HEK293 (cell line): Measurements from ENCODE around the gene ABCC2.

Source experiments
- ELK4 ChIP-seq: IDR thresholded peaks from 2 replicates; pipeline ENCODE4 v1.6.1; 2011; ENCODE audit warnings: mild to moderate bottlenecking, low read depth, low read length, borderline replicate concordance
- SP2 ChIP-seq: fragments of 450-650 bp; formaldehyde crosslinking; IDR thresholded peaks from 2 replicates; pipeline ENCODE4 v1.5.1; 2016; ENCODE audit warnings: missing biosample characterization, missing genetic modification characterization
- YY1 ChIP-seq: fragments of 450-650 bp; formaldehyde crosslinking; IDR thresholded peaks from 2 replicates; pipeline ENCODE4 v1.5.1; 2018; ENCODE audit warnings: missing biosample characterization, missing genetic modification characterization
- YY2 ChIP-seq: fragments of 450-650 bp; formaldehyde crosslinking; IDR thresholded peaks from 2 replicates; pipeline ENCODE4 v1.5.1; 2016; ENCODE audit warnings: missing biosample characterization, missing genetic modification characterization
- ZNF2 ChIP-seq: fragments of 450-650 bp; formaldehyde crosslinking; IDR thresholded peaks from 2 replicates; pipeline ENCODE4 v1.5.1; 2016; ENCODE audit warnings: missing biosample characterization, missing genetic modification characterization
- ZNF660 ChIP-seq: fragments of 450-650 bp; IDR thresholded peaks from 2 replicates; pipeline ENCODE4 v1.5.1; 2018; ENCODE audit warnings: missing biosample characterization, mild to moderate bottlenecking, missing genetic modification characterization
- TF ChIP-seq, protein P1 (sequence below): fragments of 450-650 bp; formaldehyde crosslinking; IDR thresholded peaks from 2 replicates; pipeline ENCODE4 v1.5.1; 2016; ENCODE audit warnings: missing biosample characterization, missing genetic modification characterization
- TF ChIP-seq, protein P2 (sequence below): fragments of 450-650 bp; formaldehyde crosslinking; IDR thresholded peaks from 2 replicates; pipeline ENCODE4 v1.5.1; 2016; ENCODE audit warnings: missing biosample characterization, missing genetic modification characterization, low read depth

GRCh38 chr10:99881371-99881770, 98.9 kb downstream of the ABCC2 start:
- TF ChIP-seq SP2 (tag by site-specific recombination) = no peak
- TF ChIP-seq YY2 = no peak
- TF ChIP-seq ZNF2 (tag by site-specific recombination) = no peak
- TF ChIP-seq, protein P1, sequence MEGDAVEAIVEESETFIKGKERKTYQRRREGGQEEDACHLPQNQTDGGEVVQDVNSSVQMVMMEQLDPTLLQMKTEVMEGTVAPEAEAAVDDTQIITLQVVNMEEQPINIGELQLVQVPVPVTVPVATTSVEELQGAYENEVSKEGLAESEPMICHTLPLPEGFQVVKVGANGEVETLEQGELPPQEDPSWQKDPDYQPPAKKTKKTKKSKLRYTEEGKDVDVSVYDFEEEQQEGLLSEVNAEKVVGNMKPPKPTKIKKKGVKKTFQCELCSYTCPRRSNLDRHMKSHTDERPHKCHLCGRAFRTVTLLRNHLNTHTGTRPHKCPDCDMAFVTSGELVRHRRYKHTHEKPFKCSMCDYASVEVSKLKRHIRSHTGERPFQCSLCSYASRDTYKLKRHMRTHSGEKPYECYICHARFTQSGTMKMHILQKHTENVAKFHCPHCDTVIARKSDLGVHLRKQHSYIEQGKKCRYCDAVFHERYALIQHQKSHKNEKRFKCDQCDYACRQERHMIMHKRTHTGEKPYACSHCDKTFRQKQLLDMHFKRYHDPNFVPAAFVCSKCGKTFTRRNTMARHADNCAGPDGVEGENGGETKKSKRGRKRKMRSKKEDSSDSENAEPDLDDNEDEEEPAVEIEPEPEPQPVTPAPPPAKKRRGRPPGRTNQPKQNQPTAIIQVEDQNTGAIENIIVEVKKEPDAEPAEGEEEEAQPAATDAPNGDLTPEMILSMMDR = no peak
- TF ChIP-seq ZNF660 (tag by site-specific recombination) = no peak
- TF ChIP-seq, protein P2, sequence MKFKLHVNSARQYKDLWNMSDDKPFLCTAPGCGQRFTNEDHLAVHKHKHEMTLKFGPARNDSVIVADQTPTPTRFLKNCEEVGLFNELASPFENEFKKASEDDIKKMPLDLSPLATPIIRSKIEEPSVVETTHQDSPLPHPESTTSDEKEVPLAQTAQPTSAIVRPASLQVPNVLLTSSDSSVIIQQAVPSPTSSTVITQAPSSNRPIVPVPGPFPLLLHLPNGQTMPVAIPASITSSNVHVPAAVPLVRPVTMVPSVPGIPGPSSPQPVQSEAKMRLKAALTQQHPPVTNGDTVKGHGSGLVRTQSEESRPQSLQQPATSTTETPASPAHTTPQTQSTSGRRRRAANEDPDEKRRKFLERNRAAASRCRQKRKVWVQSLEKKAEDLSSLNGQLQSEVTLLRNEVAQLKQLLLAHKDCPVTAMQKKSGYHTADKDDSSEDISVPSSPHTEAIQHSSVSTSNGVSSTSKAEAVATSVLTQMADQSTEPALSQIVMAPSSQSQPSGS (tag by site-specific recombination) = no peak
- no peak for TF ChIP-seq ELK4
- no peak for TF ChIP-seq YY1
